Stomach (tissue), 4 donors: ENCODE results near the gene NANS.
"Not testable (repeated sequence)": the region's sequence is repeated elsewhere in the genome, so short reads cannot be mapped to it uniquely, and the experiment has no call there.

Experiments used
- EP300 ChIP-seq: sonication (generic); formaldehyde crosslinking; IDR thresholded peaks from one replicate; pipeline ENCODE4 v1.6.1; 2017; ENCODE audit warnings: antibody characterized with exemption
- POLR2A ChIP-seq, 4 donors: fragments of 450-650 bp; IDR thresholded peaks; one replicate each; pipeline ENCODE4 v1.6.1; 2016; ENCODE audit warnings: antibody characterized with exemption in 4 of 4, control low read depth in 2 of 4, mild to moderate bottlenecking in 1 of 4, moderate library complexity in 1 of 4
- POLR2AphosphoS5 ChIP-seq, 3 donors: sonication (generic); formaldehyde crosslinking; IDR thresholded peaks; one replicate each; pipeline ENCODE4 v1.6.1; 2016; ENCODE audit warnings: antibody characterized with exemption in 3 of 3
- TF ChIP-seq, protein P1 (sequence below), 7 experiments: fragments of 450-650 bp in 4 of 7; fragments of 200-600 bp in 3 of 7; sonication (generic) in 3 of 7; IDR thresholded peaks; one replicate each; pipeline ENCODE4 v1.5.1; 2016 to 2019; ENCODE audit warnings: antibody characterized with exemption in 7 of 7, control low read depth in 2 of 7, mild to moderate bottlenecking in 1 of 7

DNA sequence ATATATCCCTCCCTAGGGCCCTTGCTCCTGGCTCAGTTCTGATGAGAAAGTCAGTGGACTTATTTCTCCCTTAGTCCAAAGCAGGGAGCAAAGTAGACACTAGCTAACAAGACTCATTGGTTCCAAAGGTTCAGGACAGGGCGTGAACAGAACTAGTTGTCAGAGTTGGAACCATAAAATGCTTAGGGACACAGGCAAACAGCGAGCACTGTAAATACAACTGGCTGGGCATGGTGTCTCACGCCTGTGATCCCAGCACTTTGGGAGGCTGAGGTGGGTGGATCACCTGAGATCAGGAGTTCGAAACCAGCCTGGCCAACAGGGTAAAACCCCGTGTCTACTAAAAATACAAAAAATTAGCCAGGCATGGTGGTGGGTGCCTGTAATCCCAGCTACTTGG is 36.7 kb upstream of the NANS start:
- TF ChIP-seq, protein P1, sequence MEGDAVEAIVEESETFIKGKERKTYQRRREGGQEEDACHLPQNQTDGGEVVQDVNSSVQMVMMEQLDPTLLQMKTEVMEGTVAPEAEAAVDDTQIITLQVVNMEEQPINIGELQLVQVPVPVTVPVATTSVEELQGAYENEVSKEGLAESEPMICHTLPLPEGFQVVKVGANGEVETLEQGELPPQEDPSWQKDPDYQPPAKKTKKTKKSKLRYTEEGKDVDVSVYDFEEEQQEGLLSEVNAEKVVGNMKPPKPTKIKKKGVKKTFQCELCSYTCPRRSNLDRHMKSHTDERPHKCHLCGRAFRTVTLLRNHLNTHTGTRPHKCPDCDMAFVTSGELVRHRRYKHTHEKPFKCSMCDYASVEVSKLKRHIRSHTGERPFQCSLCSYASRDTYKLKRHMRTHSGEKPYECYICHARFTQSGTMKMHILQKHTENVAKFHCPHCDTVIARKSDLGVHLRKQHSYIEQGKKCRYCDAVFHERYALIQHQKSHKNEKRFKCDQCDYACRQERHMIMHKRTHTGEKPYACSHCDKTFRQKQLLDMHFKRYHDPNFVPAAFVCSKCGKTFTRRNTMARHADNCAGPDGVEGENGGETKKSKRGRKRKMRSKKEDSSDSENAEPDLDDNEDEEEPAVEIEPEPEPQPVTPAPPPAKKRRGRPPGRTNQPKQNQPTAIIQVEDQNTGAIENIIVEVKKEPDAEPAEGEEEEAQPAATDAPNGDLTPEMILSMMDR (IDR thresholded peaks at IDR 0.05), result not testable (repeated sequence)
- not testable (repeated sequence) for TF ChIP-seq POLR2A (IDR thresholded peaks at IDR 0.05); POLR2AphosphoS5 (IDR thresholded peaks at IDR 0.05); EP300
